A673 (cell line): ENCODE measurements around the gene CSNK2A2. TPM values are rescaled to one million over a fixed set of nuclear protein-coding genes. Genes with fewer than 3 reads are reported as not detected.

Source experiments
- BruUV-seq: library from RNA; stranded (reverse); fragments of 400-500 nt; replicated peaks from 2 replicates; lab custom pipeline; 2021; lab: Mats Ljungman, UMichigan
- CTCF ChIA-PET: fragments of 300-600 bp; sonication (Branson Sonifier 250); formaldehyde crosslinking; loops from one replicate; lab custom pipeline; 2022; ENCODE audit warnings: antibody characterized with exemption; lab: Charles Lee
- POLR2A ChIA-PET: fragments of 300-600 bp; sonication (Branson Sonifier 250); formaldehyde crosslinking; loops from one replicate; lab custom pipeline; 2022; ENCODE audit warnings: antibody characterized with exemption; ENCODE audit not compliant: low non-redundant PET; lab: Charles Lee
- DNase-seq: peaks from one replicate; pipeline ENCODE4 v3.0.0-alpha.2; 2015; ENCODE audit warnings: low spot score
- H3K27ac ChIP-seq: fragments of 200-600 bp; sonication (generic); 2 replicates; pipeline ENCODE4 v1.5.1; 2016; ENCODE audit warnings: mixed run types, low read depth, mild to moderate bottlenecking, mixed read lengths, antibody characterized with exemption, low read length; ENCODE audit not compliant: poor library complexity, severe bottlenecking
- H3K27me3 ChIP-seq: fragments of 200-600 bp; sonication (generic); replicated peaks from 2 replicates; pipeline ENCODE4 v1.6.1; 2017; ENCODE audit warnings: mixed run types, low read depth, mild to moderate bottlenecking, mixed read lengths, antibody characterized with exemption, low read length; ENCODE audit not compliant: insufficient read depth, poor library complexity
- H3K36me3 ChIP-seq: fragments of 200-600 bp; sonication (generic); 2 replicates; pipeline ENCODE4 v1.6.1; 2016; ENCODE audit warnings: mixed run types, mild to moderate bottlenecking, mixed read lengths, antibody characterized with exemption, low read length; ENCODE audit not compliant: insufficient read depth, poor library complexity, severe bottlenecking
- H3K4me1 ChIP-seq: fragments of 200-600 bp; sonication (generic); 2 replicates; pipeline ENCODE4 v1.6.1; 2017; ENCODE audit warnings: mixed run types, mild to moderate bottlenecking, mixed read lengths, antibody characterized with exemption, low read length; ENCODE audit not compliant: insufficient read depth, poor library complexity, severe bottlenecking
- H3K4me3 ChIP-seq: fragments of 200-600 bp; sonication (generic); 2 replicates; pipeline ENCODE4 v1.5.1; 2016; ENCODE audit warnings: low read depth, mixed run types, mild to moderate bottlenecking, mixed read lengths, low read length; ENCODE audit not compliant: poor library complexity, severe bottlenecking
- H3K9me3 ChIP-seq: fragments of 200-600 bp; sonication (generic); 2 replicates; pipeline ENCODE4 v1.6.1; 2016; ENCODE audit warnings: mixed run types, low read depth, mild to moderate bottlenecking, mixed read lengths, antibody characterized with exemption, low read length; ENCODE audit not compliant: poor library complexity, severe bottlenecking
- EZH2 ChIP-seq: fragments of 200-600 bp; sonication (generic); IDR thresholded peaks from 2 replicates; pipeline ENCODE4 v1.6.1; 2017; ENCODE audit warnings: borderline replicate concordance, low read depth, mild to moderate bottlenecking, mixed read lengths, antibody characterized with exemption, low read length; ENCODE audit not compliant: poor library complexity, severe bottlenecking
- intact Hi-C: fragments of 100-400 bp; cut with micrococcal nuclease; formaldehyde crosslinking; loops from one replicate; pipeline ENCODE4 v1.10.0; 2022; ENCODE audit not compliant: unreplicated experiment
- total RNA-seq: library from RNA; stranded (reverse); gene quantifications from 2 replicates; pipeline ENCODE4 v1.2.3, GENCODE V29; 2021
- TF ChIP-seq, protein P1 (sequence below): fragments of 300-800, 200-600 bp; sonication (generic); conservative IDR thresholded peaks from 2 replicates; pipeline ENCODE4 v1.5.1; 2017; ENCODE audit warnings: low read depth, mild to moderate bottlenecking, antibody characterized with exemption, low read length, moderate library complexity, mixed read lengths

The CSNK2A2 gene
- total RNA-seq, 1 experiment from 2014 or later, result 114 TPM

DNA sequence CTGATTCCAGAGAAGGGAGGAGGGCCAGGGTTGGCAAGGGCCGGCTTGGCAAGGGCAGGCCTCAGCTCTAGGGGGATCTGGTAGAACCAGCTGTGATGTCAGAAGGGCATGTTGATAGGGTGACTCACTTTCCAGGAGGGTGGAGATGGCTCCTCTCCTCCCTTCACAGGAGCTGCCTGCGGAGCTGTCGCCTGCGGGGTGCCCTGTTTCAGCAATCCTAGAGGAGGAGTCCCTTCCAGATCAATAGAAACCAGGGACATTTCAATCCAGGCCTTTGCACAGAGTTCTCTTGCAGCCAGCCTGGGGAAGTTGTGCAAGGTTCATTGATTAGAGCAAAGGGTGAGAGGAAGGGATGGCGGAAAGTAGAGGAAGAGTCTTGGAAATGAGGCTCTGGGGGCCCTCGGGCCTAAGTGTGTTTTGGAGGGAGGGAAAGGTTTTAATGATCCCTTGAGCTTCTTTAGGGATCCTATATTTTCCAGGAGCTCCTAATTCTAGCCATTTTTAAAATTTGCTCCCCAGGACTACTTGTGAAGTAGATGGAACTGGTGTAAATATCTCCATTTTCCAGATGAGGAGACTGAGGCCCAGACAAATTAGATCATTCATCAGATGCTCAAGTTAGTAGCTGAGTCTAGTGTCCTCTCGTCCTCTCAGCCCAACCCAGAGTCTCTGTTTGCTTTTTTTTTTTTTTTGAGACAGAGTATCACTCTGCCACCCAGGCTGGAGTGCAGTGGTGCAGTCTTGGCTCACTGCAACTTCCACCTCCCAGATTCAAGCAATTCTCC is 24.8 kb upstream of the CSNK2A2 start:
- intact Hi-C loops, result no loop called here
- H3K9me3 ChIP-seq, result no peaks in the 10 kb centered on the region
- ChIA-PET CTCF (no interaction called here), POLR2A (no interaction called here)
- DNase-seq, result no peak
- H3K36me3 ChIP-seq, result no peaks in the 10 kb centered on the region
- BruUV-seq, result no TSS peak
- H3K27ac ChIP-seq, result no peak overlapping the region
- no peak for TF ChIP-seq EZH2
- TF ChIP-seq, protein P1, sequence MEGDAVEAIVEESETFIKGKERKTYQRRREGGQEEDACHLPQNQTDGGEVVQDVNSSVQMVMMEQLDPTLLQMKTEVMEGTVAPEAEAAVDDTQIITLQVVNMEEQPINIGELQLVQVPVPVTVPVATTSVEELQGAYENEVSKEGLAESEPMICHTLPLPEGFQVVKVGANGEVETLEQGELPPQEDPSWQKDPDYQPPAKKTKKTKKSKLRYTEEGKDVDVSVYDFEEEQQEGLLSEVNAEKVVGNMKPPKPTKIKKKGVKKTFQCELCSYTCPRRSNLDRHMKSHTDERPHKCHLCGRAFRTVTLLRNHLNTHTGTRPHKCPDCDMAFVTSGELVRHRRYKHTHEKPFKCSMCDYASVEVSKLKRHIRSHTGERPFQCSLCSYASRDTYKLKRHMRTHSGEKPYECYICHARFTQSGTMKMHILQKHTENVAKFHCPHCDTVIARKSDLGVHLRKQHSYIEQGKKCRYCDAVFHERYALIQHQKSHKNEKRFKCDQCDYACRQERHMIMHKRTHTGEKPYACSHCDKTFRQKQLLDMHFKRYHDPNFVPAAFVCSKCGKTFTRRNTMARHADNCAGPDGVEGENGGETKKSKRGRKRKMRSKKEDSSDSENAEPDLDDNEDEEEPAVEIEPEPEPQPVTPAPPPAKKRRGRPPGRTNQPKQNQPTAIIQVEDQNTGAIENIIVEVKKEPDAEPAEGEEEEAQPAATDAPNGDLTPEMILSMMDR, result no peak
- no peak overlapping the region for H3K4me3 ChIP-seq
- H3K4me1 ChIP-seq, result no peaks in the 10 kb centered on the region
- peaks cover 14% of the 10 kb centered on the region for H3K27me3 ChIP-seq

DNA sequence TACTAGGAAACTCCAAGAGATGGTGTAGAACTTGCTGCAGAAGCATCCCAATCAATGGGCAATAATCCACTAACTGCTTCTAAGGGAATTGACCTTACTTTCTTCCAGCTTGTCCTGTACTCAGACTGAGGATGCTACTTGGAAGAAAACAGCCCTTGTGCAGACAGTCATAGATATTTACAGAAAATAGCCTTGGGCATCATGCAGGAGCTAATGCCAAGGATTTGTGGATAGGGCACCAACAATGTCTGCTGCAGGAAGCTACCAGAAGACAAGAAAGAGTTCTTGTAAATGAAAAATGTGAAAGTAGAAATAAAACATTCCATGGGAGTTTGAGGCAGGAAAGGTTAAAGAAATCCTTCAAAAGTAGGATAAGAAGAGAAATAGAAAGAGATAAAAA is 21.5 kb upstream of the CSNK2A2 start:
- TF ChIP-seq EZH2, result no peak
- TF ChIP-seq, protein P1, result no peak
- intact Hi-C loops, result no loop called here
- Histone ChIP-seq H3K9me3 (no peaks in the 10 kb centered on the region), H3K27me3 (peaks cover 17% of the 10 kb centered on the region), H3K4me1 (no peaks in the 10 kb centered on the region), H3K36me3 (no peaks in the 10 kb centered on the region), H3K4me3 (no peak overlapping the region), H3K27ac (no peak overlapping the region)
- ChIA-PET CTCF (no interaction called here), POLR2A (no interaction called here)
- BruUV-seq, result no TSS peak
- DNase-seq, result no peak

DNA sequence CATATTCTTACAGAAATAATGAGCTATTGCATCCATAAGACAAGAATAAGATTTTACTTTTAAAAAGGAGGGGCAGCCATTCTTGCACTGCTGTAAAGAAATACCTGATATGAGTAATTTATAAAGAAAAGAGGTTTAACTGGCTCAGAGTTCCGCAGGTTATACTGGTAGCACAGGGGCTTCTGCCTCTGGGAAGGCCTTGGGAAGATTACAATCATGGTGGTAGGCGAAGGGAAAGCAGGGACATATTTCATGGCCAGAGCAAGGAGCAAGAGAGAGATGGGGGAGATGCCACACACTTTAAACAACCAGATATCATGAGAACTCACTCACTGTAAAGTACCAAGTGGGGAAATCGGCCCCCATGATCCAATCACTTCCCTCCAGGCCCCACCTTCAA is 20.9 kb upstream of the CSNK2A2 start:
- Histone ChIP-seq H3K27me3 (peaks cover 17% of the 10 kb centered on the region), H3K9me3 (no peaks in the 10 kb centered on the region), H3K4me1 (no peaks in the 10 kb centered on the region), H3K36me3 (no peaks in the 10 kb centered on the region), H3K4me3 (no peak overlapping the region), H3K27ac (no peak overlapping the region)
- CTCF ChIA-PET, result no interaction called here
- POLR2A ChIA-PET, result no interaction called here
- no peak for DNase-seq
- no TSS peak for BruUV-seq
- TF ChIP-seq, protein P1, result no peak
- no peak for TF ChIP-seq EZH2
- intact Hi-C loops, result no loop called here
